Caco-2 (cell line): ENCODE measurements around the gene GRK6. TPM values are rescaled to one million over a fixed set of nuclear protein-coding genes. Genes with fewer than 3 reads are reported as not detected.

Experiments used
- BruUV-seq: library from RNA; stranded (reverse); fragments of 400-500 nt; replicated peaks from 2 replicates; lab custom pipeline; 2021; lab: Mats Ljungman, UMichigan
- CTCF ChIA-PET: fragments of 300-600 bp; sonication (Branson Sonifier 250); formaldehyde crosslinking; loops from one replicate; lab custom pipeline; 2022; ENCODE audit warnings: antibody characterized with exemption; lab: Charles Lee
- POLR2A ChIA-PET: fragments of 300-600 bp; sonication (Branson Sonifier 250); formaldehyde crosslinking; loops from one replicate; lab custom pipeline; 2022; ENCODE audit warnings: antibody characterized with exemption; lab: Charles Lee
- DNase-seq, 2 experiments: peaks; one replicate each; pipeline versions ENCODE4 v3.0.0 to v3.0.0-alpha.2; 2020 to 2022
- H3K27me3 ChIP-seq: replicated peaks from 2 replicates; pipeline ENCODE4 v1.6.0; 2011; ENCODE audit warnings: low read length; ENCODE audit not compliant: control insufficient read depth, insufficient read depth
- H3K36me3 ChIP-seq: 2 replicates; pipeline ENCODE4 v1.5.1; 2011; ENCODE audit warnings: low read length; ENCODE audit not compliant: control insufficient read depth, insufficient read depth
- H3K4me1 ChIP-seq: fragments of 250-450 bp; sonication (Bioruptor Pico); 2 replicates; pipeline ENCODE4 v1.5.1; 2020; ENCODE audit warnings: mild to moderate bottlenecking
- H3K4me3 ChIP-seq: 2 replicates; pipeline ENCODE4 v1.5.1; 2011; ENCODE audit warnings: low read depth, mild to moderate bottlenecking, control low read depth, low read length
- H3K9me3 ChIP-seq: fragments of 250-450 bp; sonication (Bioruptor Pico); 2 replicates; pipeline ENCODE4 v1.5.1; 2020; ENCODE audit warnings: mild to moderate bottlenecking, moderate library complexity
- H3K27ac Mint-ChIP-seq: one replicate; pipeline ENCODE4 v1.8.0; 2022; ENCODE audit warnings: mixed read lengths; ENCODE audit not compliant: unreplicated experiment
- H3K27me3 Mint-ChIP-seq: one replicate; pipeline ENCODE4 v1.8.0; 2022; ENCODE audit warnings: mixed read lengths; ENCODE audit not compliant: insufficient read depth, unreplicated experiment
- H3K36me3 Mint-ChIP-seq: one replicate; pipeline ENCODE4 v1.8.0; 2022; ENCODE audit warnings: mild to moderate bottlenecking, mixed read lengths; ENCODE audit not compliant: insufficient read depth, unreplicated experiment
- H3K4me1 Mint-ChIP-seq: one replicate; pipeline ENCODE4 v1.8.0; 2022; ENCODE audit warnings: low read depth, mixed read lengths; ENCODE audit not compliant: unreplicated experiment
- H3K4me3 Mint-ChIP-seq: one replicate; pipeline ENCODE4 v1.8.0; 2022; ENCODE audit warnings: mild to moderate bottlenecking, moderate library complexity, mixed read lengths; ENCODE audit not compliant: unreplicated experiment
- H3K9me3 Mint-ChIP-seq: one replicate; pipeline ENCODE4 v1.8.0; 2022; ENCODE audit warnings: mixed read lengths; ENCODE audit not compliant: unreplicated experiment
- CTCF ChIP-seq, 2 experiments: fragments of 200-600 bp in 1 of 2; IDR thresholded peaks; 1 replicate in 1 of 2; 2 replicates in 1 of 2; pipeline versions ENCODE4 v1.5.1 to v1.8.0; 2011 to 2022; ENCODE audit warnings: antibody characterized with exemption in 1 of 2, control low read depth in 1 of 2, inconsistent platforms in 1 of 2, low read depth in 1 of 2, low read length in 1 of 2, mild to moderate bottlenecking in 1 of 2, moderate library complexity in 1 of 2; ENCODE audit not compliant: insufficient read depth in 1 of 2, severe bottlenecking in 1 of 2, unreplicated experiment in 1 of 2
- intact Hi-C: fragments of 100-400 bp; cut with micrococcal nuclease; formaldehyde crosslinking; loops from one replicate; pipeline ENCODE4 v1.10.0; 2022; ENCODE audit not compliant: unreplicated experiment
- total RNA-seq: library from RNA; stranded (reverse); gene quantifications from 2 replicates; pipeline ENCODE4 v1.2.3, GENCODE V29; 2022

Gene GRK6
- total RNA-seq, 1 experiment from 2014 or later: 71.9 TPM

GRCh38 chr5:177472460-177473442, 46.3 kb downstream of the GRK6 start:
- Mint-ChIP-seq H3K27ac (no peak overlapping the region), H3K36me3 (peaks cover 26% of the 10 kb centered on the region), H3K4me3 (peak overlapping the region; percentile 74), H3K9me3 (no peaks in the 10 kb centered on the region), H3K27me3 (no peaks in the 10 kb centered on the region), H3K4me1 (peaks cover 40% of the 10 kb centered on the region)
- intact Hi-C loops: loop anchor here (1.0 to 2.0 kb wide), 2 partner anchors 16 to 25 kb away; partner anchors contain the start of gene PDLIM7
- no TSS peak for BruUV-seq
- no peak for TF ChIP-seq CTCF (IDR thresholded peaks at IDR 0.05; ENCODE audit: insufficient read depth in 1 of 2, low read depth in 1 of 2, low read length in 1 of 2, severe bottlenecking in 1 of 2, unreplicated experiment in 1 of 2)
- ChIA-PET POLR2A (interaction anchor here (0.6 to 1.4 kb wide), 3 partner anchors 15 to 25 kb away, joined by 3 to 6 read pairs (median 4); partner anchors contain the start of gene PDLIM7), CTCF (interaction anchor here (0.7 to 3.7 kb wide), 9 partner anchors 15 to 82 kb away, joined by 3 to 19 read pairs (median 5); partner anchors contain the start of gene PDLIM7)
- Histone ChIP-seq H3K36me3 (peaks cover 3% of the 10 kb centered on the region; the same call in 1 of the 2 replicates), H3K27me3 (no peaks in the 10 kb centered on the region), H3K9me3 (no peaks in the 10 kb centered on the region), H3K4me1 (peaks cover 45% of the 10 kb centered on the region), H3K4me3 (peak overlapping the region; percentile 86)
- DNase-seq: peak in 1 of 2 experiments; percentile 71

- no TSS peak for BruUV-seq
- Mint-ChIP-seq H3K4me3 (peak within 1 kb of the TSS; percentile 74), H3K27me3 (no peaks in the 10 kb centered on the region), H3K9me3 (no peaks in the 10 kb centered on the region), H3K36me3 (peaks cover 26% of the 10 kb centered on the region), H3K4me1 (peaks cover 37% of the 10 kb centered on the region), H3K27ac (peak within 1 kb of the TSS; percentile 11)
- Histone ChIP-seq H3K4me3 (peak within 1 kb of the TSS; percentile 86), H3K4me1 (peaks cover 40% of the 10 kb centered on the region), H3K27me3 (no peaks in the 10 kb centered on the region), H3K9me3 (no peaks in the 10 kb centered on the region), H3K36me3 (peaks cover 1% of the 10 kb centered on the region; the same call in 1 of the 2 replicates)
- CTCF ChIA-PET: interaction anchor here (1.0 to 3.7 kb wide), 3 partner anchors 16 to 69 kb away, joined by 3 to 19 read pairs (median 5); no protein-coding TSS in a partner anchor
- peak in 1 of 2 experiments; percentile 55 for DNase-seq
- POLR2A ChIA-PET: interaction anchor here (1.2 to 1.4 kb wide), 2 partner anchors 16 to 24 kb away, joined by 3 to 6 read pairs; partner anchors contain the start of gene PDLIM7
- intact Hi-C loops: loop anchor here (2.0 kb wide), 1 partner anchor 17 kb away; no protein-coding TSS in a partner anchor
- no peak for TF ChIP-seq CTCF (IDR thresholded peaks at IDR 0.05; ENCODE audit: insufficient read depth in 1 of 2, low read depth in 1 of 2, low read length in 1 of 2, severe bottlenecking in 1 of 2, unreplicated experiment in 1 of 2)
Observed at GRCh38 chr5:177473443-177474001, 47.0 kb downstream of the GRK6 start, which contains the start of gene DBN1. TSS of gene DBN1 (minus strand) at chr5:177473634. CDS start at chr5:177473521, 113 bp downstream.
